Measurements from ENCODE around the gene MAGOHB. TPM values are rescaled to one million over a fixed set of nuclear protein-coding genes. Genes with fewer than 3 reads are reported as not detected.

The MAGOHB gene
- polyA plus RNA-seq, 1 experiment: 42.9 TPM

GRCh38 chr12:10635306-10635705 lies 21.9 kb upstream of the MAGOHB start:
- no peak for DNase-seq (ENCODE audit: low read depth, low spot score)
- Histone ChIP-seq H3K4me3 (ENCODE audit: low read depth, low read length) (no peak overlapping the region), H3K27ac (ENCODE audit: low read depth, low read length) (no peak overlapping the region), H3K27me3 (ENCODE audit: control insufficient read depth, insufficient read depth, low read length) (no peaks in the 10 kb centered on the region), H3K9me3 (ENCODE audit: control insufficient read depth, insufficient read depth, low read length) (no peaks in the 10 kb centered on the region)
- POLR2A ChIA-PET: no interaction called here
- TF ChIP-seq CTCF (IDR thresholded peaks at IDR 0.05; ENCODE audit: low read depth, low read length): no peak
- CTCF ChIA-PET: interaction anchor here (2.6 kb wide), 1 partner anchor 115 kb away, joined by 9 read pairs; no protein-coding TSS in a partner anchor

GRCh38 chr12:10634427-10634826 lies 21.0 kb upstream of the MAGOHB start:
- ChIA-PET CTCF (interaction anchor here (2.6 kb wide), 1 partner anchor 115 kb away, joined by 9 read pairs; no protein-coding TSS in a partner anchor), POLR2A (no interaction called here)
- TF ChIP-seq CTCF (IDR thresholded peaks at IDR 0.05; ENCODE audit: low read depth, low read length): no peak
- no peak overlapping the region for H3K4me3 ChIP-seq (ENCODE audit: low read depth, low read length)
- no peak overlapping the region for H3K27ac ChIP-seq (ENCODE audit: low read depth, low read length)
- H3K9me3 ChIP-seq (ENCODE audit: control insufficient read depth, insufficient read depth, low read length): no peaks in the 10 kb centered on the region
- H3K27me3 ChIP-seq (ENCODE audit: control insufficient read depth, insufficient read depth, low read length): no peaks in the 10 kb centered on the region
- DNase-seq (ENCODE audit: low read depth, low spot score): no peak

GRCh38 chr12:10633541-10633940 lies 20.1 kb upstream of the MAGOHB start:
- no peak for TF ChIP-seq CTCF (IDR thresholded peaks at IDR 0.05; ENCODE audit: low read depth, low read length)
- Histone ChIP-seq H3K9me3 (ENCODE audit: control insufficient read depth, insufficient read depth, low read length) (no peaks in the 10 kb centered on the region), H3K27ac (ENCODE audit: low read depth, low read length) (no peak overlapping the region), H3K4me3 (ENCODE audit: low read depth, low read length) (no peak overlapping the region), H3K27me3 (ENCODE audit: control insufficient read depth, insufficient read depth, low read length) (no peaks in the 10 kb centered on the region)
- ChIA-PET POLR2A (no interaction called here), CTCF (interaction anchor here (2.6 kb wide), 1 partner anchor 116 kb away, joined by 9 read pairs; no protein-coding TSS in a partner anchor)
- DNase-seq (ENCODE audit: low read depth, low spot score): no peak

GRCh38 chr12:10632226-10632625 lies 18.8 kb upstream of the MAGOHB start:
- no peak for TF ChIP-seq CTCF (IDR thresholded peaks at IDR 0.05; ENCODE audit: low read depth, low read length)
- DNase-seq (ENCODE audit: low read depth, low spot score): no peak
- Histone ChIP-seq H3K27me3 (ENCODE audit: control insufficient read depth, insufficient read depth, low read length) (no peaks in the 10 kb centered on the region), H3K4me3 (ENCODE audit: low read depth, low read length) (no peak overlapping the region), H3K27ac (ENCODE audit: low read depth, low read length) (no peak overlapping the region), H3K9me3 (ENCODE audit: control insufficient read depth, insufficient read depth, low read length) (no peaks in the 10 kb centered on the region)
- POLR2A ChIA-PET: no interaction called here
- CTCF ChIA-PET: no interaction called here

GRCh38 chr12:10624605-10625004 lies 11.2 kb upstream of the MAGOHB start:
- H3K27me3 ChIP-seq (ENCODE audit: control insufficient read depth, insufficient read depth, low read length): no peaks in the 10 kb centered on the region
- H3K9me3 ChIP-seq (ENCODE audit: control insufficient read depth, insufficient read depth, low read length): no peaks in the 10 kb centered on the region
- TF ChIP-seq CTCF (IDR thresholded peaks at IDR 0.05; ENCODE audit: low read depth, low read length): no peak
- H3K4me3 ChIP-seq (ENCODE audit: low read depth, low read length): no peak overlapping the region
- CTCF ChIA-PET: no interaction called here
- no peak overlapping the region for H3K27ac ChIP-seq (ENCODE audit: low read depth, low read length)
- POLR2A ChIA-PET: no interaction called here
- no peak for DNase-seq (ENCODE audit: low read depth, low spot score)

Measured in AG04450 (cell line).